Left cardiac atrium (tissue), 4 donors: ENCODE results near the gene B4GALNT3. TPM values are rescaled to one million over a fixed set of nuclear protein-coding genes. Genes with fewer than 3 reads are reported as not detected.

Experiments used
- ATAC-seq, 2 donors: fragments of 200-7000 bp; cut with Tn5 transposase; one replicate each; pipeline ENCODE4 v1.9.1; 2020; ENCODE audit warnings: mild to moderate bottlenecking in 2 of 2, moderate library complexity in 2 of 2
- DNase-seq: peaks from one replicate; pipeline ENCODE4 v3.0.0-alpha.2; 2020
- intact Hi-C, 2 donors: fragments of 100-400 bp; cut with DNase I; formaldehyde crosslinking; loops; one replicate each; pipeline versions ENCODE4 v1.14.1 to v1.15.1; 2022 to 2023
- total RNA-seq, 2 donors: library from RNA; stranded (reverse); fragmentation: NEBNext Ultra II Directional; extraction: Animal tissue kit (Norgen Biotek cat#: 25700); gene quantifications; one replicate each; pipeline ENCODE4 v1.2.1, GENCODE V29; 2021
- donor health status: DM: no; HTN: yes; CAD: no.
- donor health status: DM: no; HTN: yes; CAD: no; lungs with severe emphysema.
- donor health status: DM: yes; HTN: yes; CAD: no.
- donor health status: Dilated cardiomyopathy.

Gene B4GALNT3
- total RNA-seq, 2 donors from 2014 or later: 20.9 to 22.1 TPM

DNA sequence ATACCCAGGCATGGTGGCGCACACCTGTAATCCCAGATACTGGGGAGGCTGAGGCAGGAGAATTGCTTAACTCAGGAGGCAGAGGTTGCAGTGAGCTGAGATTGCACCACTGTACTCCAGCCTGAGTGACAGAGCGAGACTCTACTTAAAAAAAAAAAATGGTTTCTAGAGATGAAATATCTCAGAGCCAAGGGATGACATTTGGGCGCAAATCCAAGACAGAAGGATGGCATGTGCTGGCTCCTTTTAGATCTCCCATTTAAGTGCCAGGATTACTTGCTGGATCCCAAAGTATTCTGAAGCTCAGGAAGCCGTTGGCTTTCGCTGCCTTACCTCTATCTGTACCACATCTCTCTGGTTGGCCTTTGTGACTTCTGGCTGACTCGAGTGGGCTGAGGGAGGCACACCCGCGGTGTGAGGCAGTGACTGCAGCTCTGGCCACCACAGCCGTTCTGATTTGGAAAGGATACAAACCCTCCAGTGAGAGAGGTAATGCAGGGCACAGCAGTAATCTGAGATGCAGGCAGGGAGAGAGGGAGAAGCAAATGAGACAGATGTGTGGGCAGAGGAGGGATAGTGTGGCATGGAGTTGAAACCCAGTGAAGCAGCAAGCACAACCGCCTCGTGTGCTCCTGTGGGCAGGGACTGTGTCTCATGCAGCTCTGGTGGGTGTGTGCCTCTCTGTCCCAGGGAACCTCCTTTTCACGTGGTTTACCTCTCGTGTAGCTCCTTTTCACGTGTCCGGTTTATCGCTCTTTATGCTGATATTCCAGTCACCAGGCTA, 4.9 kb downstream of the B4GALNT3 start:
- intact Hi-C loops: no loop called here
- ATAC-seq (peak; percentile 39 to 61), DNase-seq (no peak)

DNA sequence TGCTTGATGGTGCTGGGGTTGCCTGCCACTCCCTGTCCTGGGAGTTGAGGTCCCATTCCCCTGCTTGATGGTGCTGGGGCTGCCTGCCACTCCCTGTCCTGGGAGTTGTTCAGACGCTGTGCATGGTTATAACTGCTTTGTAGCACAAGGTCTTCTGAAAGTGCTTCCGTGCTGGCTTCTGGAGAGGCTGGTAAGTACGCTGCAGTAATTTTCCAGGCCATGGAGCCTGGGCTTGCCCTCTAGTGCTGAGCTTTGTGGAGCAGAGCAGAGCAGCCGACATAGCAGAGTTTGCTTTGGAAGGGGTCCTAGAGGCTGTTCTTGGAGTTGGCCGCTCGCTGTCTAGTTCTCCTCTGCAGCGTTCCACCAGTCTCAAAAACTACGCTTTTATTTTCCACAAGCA, 6.3 kb downstream of the B4GALNT3 start:
- intact Hi-C loops: no loop called here
- DNase-seq (peak; percentile 49), ATAC-seq (peak; percentile 54 to 61)

DNA sequence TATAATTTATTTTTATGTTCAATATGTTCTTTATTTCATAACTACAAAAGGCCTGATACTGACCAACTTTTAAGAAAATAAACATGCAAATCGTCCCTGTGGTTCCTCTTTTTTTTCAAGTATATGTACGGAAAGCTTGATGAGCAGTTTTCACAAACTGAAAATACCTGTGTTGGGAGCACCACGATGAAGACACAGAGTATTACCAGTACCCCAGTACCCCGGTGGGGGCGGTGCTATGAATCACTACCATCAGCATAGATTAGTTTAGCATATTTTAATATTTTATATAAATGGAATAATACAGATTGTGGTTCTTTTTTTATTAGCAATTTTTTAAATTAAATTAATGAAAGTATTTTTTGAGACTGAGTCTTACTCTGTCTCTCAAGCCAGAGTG, 7.0 kb downstream of the B4GALNT3 start:
- no peak for DNase-seq
- intact Hi-C loops: no loop called here
- ATAC-seq: no peak

DNA sequence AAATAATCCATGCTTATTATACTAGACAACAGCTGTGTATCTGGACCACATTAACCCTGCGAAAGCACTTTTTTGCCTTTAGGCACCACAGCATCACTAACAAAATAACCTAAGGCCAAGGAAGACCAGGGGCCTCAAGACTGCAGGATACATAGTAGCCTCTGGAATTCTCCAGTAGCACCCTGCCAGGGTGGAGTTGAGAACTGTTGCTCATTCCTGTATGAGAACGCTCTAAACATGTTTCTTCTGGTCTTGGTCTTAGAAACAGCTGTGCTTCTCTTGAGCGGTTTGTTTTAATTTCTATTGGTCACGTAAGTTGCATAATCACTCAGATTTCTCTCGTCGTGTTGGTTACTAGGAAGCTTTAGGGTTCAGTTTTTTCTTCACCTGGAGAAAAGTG, 7.9 kb downstream of the B4GALNT3 start:
- intact Hi-C loops: no loop called here
- ATAC-seq: no peak
- DNase-seq: no peak

DNA sequence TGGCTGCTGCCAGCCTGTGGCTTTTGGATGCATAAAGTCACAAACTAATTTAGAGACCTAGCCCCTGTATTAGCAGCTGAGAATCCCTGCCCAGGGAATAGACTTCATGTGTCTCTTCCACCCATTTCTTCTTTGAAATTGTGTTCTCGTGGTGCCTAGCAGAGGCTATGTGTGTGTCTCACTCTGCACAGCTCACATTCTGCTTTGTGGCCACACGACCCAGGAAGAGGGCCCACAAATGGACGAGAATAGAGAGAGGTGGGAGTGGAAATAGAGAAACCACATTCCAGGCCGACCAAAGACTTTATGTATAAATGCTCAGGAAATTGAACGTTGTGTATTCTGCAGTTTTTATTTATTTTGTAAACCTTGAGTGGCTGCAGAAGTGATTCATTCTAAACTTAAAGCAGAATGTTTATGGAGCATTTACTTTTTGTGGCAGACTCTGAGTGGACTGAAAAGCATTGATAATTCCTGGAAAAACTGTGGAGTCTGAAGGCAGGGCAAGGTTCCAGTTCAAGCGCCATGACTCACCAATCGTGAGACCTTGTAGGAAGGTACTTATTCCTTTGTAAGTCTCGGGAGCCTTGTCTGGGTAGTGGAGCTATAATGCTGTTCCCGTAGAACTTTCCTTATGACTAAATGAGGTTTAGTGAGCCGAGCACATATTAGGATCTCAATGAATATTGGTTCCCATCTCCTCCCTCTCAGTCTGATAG, 9.1 kb downstream of the B4GALNT3 start:
- ATAC-seq: no peak
- intact Hi-C loops: no loop called here
- no peak for DNase-seq

DNA sequence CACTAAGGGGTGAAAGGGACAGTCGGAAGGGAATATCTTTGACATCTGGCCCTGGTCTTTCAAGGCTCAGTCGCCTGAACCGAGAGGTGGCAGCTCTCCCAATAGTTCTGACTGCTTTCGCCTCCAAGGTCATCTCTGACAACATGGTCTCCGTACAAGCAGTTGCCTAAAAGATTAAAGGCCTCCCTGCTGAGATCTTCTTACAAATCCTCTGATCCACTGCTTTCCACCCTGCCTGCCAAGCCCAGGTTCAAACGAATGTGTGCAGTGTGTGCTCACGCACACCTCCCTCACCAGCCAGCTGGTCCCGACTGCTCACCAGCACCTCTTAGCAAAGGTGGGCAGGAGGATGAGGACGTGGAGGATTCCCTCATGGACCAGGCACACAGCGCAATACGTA, 10.4 kb downstream of the B4GALNT3 start:
- peak in 1 of 2 donors; percentile 10 for ATAC-seq
- intact Hi-C loops: no loop called here

DNA sequence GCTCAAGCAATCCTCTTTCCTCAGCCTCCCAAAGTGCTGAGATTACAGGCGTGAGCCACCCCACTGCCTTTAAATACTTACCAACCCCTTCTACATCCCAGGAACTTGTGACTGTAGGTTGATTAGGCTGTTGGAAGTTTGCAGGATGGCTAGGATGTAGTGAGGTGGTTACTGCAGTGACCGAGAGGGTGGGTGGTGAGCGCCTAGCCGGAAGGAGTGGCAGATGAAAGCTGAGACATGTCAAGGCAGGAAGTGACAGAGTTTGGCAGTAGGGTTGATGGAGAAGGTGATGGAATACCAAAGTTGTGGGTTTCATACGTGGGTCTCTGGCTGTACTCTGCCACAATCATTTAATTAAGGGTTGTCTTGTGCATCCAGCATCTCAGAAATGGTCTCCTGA, 13.5 kb downstream of the B4GALNT3 start:
- intact Hi-C loops: no loop called here
- DNase-seq (no peak), ATAC-seq (no peak)

More for the DNA sequence above, 10.4 kb downstream of the B4GALNT3 start:
- DNase-seq: no peak

DNA sequence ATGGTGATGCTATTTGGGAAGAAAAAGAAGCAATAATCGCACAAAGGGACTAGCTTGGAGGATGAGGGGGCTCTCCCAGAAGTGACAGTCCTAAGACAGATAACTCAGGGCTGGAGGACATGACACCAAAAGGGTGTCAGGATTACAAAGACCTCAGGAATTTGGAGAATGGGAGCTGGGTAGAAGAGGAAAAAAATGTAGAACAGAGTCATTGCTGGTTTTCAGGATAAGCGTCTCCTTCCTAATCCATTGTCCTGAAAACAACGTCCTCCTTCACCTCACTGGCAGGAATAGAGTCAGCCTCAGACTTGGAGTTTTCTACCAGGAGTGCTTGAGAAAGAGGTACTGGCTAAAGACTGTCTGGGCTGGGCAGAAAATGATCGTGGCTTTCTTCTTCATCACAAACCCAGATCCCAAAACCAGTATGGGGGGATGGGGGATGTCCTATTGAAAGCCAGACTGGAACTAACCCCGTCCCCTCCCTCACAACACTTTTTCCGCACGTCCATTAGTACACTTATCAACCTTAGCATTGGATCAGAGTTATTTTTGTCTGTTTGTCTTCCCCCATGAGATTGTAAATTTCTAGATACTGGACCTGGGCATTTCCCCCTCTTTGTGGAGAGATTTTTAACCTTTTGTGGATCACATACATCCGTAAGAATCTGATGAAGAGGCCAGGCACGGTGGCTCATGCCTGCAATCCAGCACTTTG, 14.3 kb downstream of the B4GALNT3 start:
- intact Hi-C loops: no loop called here
- DNase-seq (no peak), ATAC-seq (peak; percentile 67 to 72)

DNA sequence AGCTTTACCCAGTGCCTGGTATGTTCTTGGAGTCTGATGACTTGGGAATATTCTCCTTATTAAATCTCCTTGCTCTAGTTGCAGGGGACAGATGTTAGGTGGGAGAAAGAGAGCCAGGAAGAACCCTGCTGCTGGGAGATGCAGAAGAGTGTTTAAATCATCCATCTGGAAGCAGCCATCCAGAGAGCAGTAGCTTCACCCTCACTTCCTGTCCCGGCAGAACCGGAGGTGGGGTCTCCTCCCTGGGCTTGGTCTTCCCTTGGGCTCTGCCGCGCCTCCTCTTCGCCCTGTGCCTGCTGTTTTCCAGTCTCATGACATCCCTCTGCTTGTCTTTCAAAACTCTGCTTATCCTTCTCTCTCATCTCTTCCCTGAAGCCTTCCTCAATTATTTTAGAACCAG, 15.5 kb downstream of the B4GALNT3 start:
- ATAC-seq: no peak
- DNase-seq: no peak
- intact Hi-C loops: no loop called here

DNA sequence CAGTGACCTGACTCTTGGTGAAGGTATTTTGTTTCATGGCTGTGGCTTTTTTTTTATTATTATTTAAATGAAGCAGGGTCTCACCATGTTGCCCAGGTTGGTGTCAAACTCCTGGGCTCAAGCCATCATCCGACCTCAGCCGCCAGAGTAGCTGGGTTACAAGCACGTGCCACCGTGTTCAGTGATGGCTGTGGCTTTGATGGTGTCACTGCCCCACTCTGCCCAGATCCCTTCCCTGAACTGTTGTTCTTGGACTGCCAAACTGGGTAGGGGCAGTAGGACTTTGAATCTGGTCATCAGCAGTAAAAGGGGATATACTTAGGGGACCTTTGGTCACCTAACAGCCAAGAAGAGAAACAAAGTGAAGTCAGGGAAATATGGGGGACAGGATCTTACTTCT, 19.4 kb downstream of the B4GALNT3 start:
- ATAC-seq (no peak), DNase-seq (no peak)
- intact Hi-C loops: no loop called here

DNA sequence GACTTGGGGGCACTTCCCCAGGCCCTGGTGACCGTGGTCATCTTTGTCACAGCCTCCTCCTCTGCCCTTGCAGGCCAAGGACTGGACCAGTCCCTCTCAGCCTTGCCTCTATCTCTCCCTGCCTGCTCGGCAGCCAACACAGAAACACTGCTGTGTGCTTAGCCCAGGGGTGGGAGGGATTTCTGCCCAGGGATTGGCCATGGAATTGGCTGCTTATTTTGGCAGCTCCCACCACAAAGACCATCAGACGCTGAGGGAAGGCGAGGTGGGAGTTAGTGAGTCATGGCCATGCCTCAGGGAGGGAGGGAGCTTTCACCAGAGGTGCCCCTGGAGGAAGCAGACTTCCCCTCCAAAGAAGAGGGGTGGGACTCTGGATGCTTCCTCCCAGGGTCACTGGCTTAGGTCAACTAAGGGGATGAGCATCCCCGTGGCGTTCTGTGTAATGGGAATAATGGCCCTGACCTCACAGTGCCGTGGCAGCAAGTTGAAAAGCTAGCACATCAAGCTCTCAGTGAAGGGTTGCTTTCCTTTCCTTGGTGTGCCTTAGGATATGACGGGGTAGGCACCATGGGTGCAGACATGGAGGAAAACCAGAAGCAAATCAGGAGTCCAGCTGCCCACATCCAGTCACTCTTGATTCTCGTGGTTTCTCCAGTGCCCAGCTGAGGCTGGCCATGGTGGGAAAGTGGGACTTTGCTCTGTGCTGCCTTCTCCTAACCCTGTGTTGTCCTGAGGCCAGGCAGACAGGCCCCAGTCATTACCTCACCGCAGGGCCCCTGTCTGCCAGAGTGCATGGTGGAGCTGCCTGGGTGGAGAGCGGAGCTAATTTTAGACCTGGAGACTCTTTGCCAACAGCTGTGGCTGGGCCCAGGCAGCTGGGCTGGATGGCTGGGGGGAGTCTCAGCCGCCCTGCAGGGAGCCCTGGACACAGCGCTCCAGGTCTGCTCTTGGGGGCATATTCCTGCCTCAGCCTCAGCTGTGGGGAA, 21.4 kb downstream of the B4GALNT3 start:
- peak; percentile 95 to 96 for ATAC-seq
- DNase-seq: peak; percentile 79
- intact Hi-C loops: no loop called here

DNA sequence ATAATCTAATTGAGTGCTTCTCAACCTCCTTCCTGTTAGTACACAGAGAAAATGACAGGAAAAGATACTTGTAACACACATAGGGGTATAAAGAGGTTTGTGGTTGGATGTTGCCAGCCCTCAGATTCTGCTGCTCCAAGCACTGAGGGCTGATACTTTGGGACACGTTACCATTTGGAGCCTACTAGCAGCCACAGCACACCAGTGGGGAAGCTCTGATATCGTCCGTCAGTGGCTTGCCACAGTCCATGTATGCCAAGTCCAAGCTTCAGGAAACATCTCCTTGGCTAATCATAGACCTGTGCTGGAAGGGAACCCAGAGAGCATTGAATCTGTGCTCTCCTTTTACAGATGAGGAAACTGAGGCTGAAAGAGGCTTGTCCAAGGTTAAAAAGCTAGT, 22.3 kb downstream of the B4GALNT3 start:
- peak; percentile 20 for ATAC-seq
- intact Hi-C loops: no loop called here

DNA sequence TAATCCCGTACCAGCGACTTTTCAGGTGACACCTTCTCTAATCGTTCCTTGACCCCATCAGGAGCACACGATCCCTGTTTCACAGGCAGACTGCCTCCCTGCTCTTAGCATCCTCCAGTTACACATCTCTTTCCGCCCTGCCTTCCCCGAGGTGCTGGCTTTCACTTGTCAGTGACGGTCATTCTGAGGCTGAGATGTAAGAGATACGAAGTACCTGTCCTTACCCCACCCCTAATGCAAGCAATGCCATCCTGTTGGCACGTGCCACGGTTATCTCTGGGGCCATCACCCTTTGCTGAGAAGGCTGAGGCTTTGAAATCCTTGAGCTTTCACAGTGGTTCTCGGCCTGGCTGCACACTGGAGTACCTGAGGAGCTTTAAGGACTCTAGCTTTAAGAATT, 24.4 kb downstream of the B4GALNT3 start:
- ATAC-seq: no peak
- intact Hi-C loops: no loop called here
- no peak for DNase-seq

More for the DNA sequence above, 22.3 kb downstream of the B4GALNT3 start:
- no peak for DNase-seq

DNA sequence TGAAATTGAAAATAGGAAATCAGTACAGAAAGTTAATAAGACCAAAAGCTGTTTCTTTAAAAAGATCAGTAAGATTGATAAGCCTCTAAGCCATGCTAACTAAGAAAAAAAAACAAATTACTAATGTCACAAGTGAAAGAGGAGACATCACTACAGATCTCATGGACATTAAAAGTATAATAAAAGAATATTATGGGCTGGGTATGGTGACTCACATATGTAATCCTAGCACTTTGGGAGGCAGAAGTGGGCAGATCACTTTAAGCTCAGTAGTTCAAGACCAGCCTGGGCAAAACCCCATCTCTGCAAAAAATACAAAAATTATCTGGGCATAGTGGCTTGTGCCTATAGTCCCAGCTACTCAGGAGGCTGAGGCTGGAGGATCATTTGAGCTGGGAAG, 30.5 kb downstream of the B4GALNT3 start:
- intact Hi-C loops: no loop called here

DNA sequence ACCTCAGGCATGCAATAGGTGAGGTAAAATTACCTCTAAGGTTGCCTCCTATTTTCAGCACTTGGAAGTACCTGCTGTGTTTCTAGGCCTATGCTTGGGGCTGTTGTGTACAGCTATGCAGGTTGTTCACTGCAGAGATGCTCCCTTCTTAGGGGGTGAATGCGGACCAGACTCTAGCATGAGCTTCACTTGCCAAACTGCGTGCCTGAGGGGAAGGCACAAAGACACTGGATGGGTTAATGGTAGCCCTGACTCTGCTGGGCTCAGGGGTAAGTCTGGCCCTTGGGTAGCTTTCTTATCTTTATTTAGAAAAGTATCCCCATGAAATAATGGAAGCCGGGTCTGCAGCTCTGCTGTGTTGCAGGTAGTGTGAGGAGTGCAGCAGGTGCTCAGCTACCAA, 35.7 kb downstream of the B4GALNT3 start:
- ATAC-seq: no peak
- no peak for DNase-seq
- intact Hi-C loops: no loop called here

More for the DNA sequence above, 30.5 kb downstream of the B4GALNT3 start:
- ATAC-seq: no peak
- no peak for DNase-seq

DNA sequence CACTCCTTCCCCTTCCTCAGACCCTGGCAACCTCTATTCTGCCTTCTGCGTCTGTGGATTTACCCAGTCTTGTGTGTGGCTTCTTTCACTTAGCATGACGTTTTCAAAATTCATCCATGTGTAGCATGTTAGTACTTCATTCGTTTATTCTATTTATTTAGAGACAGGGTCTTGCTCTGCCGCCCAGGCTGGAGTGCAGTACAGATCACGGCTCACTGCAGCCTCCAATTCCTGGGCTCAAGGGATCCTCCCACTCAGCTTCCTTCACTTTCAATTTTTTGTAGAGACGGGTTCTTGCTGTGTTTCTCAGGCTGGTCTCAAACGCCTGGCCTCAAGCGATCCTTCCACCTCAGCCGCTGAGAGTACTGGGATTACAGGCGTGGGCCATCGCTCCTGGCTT, 37.0 kb downstream of the B4GALNT3 start:
- ATAC-seq: no peak
- no peak for DNase-seq
- intact Hi-C loops: no loop called here

DNA sequence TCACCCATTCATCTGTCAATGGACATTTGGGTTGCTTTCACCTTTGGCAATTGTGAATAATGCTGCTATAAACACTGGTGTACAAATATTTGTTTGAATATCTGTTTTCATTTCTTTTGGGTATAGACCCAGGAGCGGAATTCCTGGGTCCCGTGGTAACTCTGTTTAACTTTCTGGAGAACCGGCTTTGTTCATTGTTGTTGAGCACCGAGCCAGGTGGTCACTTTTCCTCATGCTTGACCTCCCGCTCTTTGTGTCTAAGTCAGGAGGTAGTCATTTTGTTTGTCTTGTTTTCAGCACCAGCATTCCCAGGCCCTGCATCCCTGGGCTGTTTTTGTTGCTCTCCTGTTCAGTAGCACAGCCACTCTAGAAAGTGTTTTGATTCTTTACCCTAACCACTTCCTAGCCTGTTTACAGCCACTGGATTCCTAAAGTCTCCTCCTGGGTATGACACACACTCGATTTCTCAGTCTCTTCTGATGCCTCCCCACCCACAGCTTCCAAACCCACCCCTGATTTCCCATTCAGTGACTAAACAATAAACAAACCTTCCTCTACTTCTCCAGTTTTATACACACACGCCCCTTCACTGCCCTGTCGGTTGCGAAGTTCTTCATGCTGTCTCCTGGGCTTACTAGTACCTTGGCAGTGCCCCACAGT, 37.9 kb downstream of the B4GALNT3 start:
- intact Hi-C loops: no loop called here
- ATAC-seq: no peak
- no peak for DNase-seq

DNA sequence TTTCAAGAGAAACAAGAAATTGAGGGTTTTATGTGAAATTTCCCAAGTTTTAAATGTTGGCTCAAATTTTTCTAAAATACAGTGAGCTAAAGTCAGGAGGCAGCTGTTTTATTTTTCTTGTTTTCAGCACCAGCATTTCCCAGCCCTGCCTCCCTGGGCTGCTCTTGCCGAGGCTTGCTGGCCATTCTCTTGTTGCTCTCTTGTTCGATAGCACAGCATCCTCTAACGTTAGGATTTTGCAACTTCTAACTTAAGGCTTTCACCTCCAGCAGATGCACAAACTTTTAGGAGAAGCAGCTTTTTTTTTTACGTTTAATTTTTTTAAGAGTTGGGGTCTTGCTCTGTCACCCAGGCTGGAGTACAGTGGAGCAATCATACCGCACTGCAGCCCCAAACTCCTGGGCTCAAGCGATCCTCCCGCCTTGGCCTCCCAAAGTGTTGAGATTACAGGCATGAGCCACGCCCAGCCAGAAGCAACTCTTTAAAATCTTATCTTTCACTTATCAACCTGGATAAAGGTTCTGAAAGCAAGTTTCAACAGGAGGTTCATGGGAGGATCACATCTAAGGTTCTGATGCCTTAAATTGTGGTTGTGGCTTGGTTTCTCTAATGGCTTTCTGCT, 40.2 kb downstream of the B4GALNT3 start:
- intact Hi-C loops: loop anchor here (2.0 to 10.0 kb wide), 3 partner anchors 45 to 47 kb away; partner anchors contain the start of gene B4GALNT3 (in 1 of the 2)
- DNase-seq (peak; percentile 33), ATAC-seq (peak; percentile 63 to 85)
